Heart right ventricle (tissue), 16 donors: ENCODE results near the gene KLF7. TPM values are rescaled to one million over a fixed set of nuclear protein-coding genes. Genes with fewer than 3 reads are reported as not detected.

Experiments
- ATAC-seq, 8 donors: fragments of 200-7000 bp; cut with Tn5 transposase; one replicate each; pipeline ENCODE4 v1.9.1; 2020; ENCODE audit warnings: mild to moderate bottlenecking in 8 of 8, moderate library complexity in 8 of 8, moderate number of reproducible peaks in 1 of 8
- DNase-seq, 2 donors: peaks; one replicate each; pipeline ENCODE4 v3.0.0-alpha.2; 2020
- H3K27ac ChIP-seq, 10 donors: fragments of 200-600 bp; sonication (generic) in 2 of 10; one replicate each; pipeline versions ENCODE4 v1.5.0 to v1.8.0; 2020 to 2022; ENCODE audit warnings: mild to moderate bottlenecking in 3 of 10
- H3K27me3 ChIP-seq, 7 donors: fragments of 200-600 bp; one replicate each; pipeline ENCODE4 v1.8.0; 2021 to 2022; ENCODE audit warnings: mild to moderate bottlenecking in 2 of 7
- H3K36me3 ChIP-seq, 9 donors: fragments of 200-600 bp; sonication (generic) in 1 of 9; one replicate each; pipeline versions ENCODE4 v1.5.0 to v1.8.0; 2020 to 2022; ENCODE audit warnings: mild to moderate bottlenecking in 2 of 9
- H3K4me1 ChIP-seq, 9 donors: fragments of 200-600 bp; sonication (generic) in 1 of 9; one replicate each; pipeline versions ENCODE4 v1.5.0 to v1.8.0; 2020 to 2022; ENCODE audit warnings: mild to moderate bottlenecking in 4 of 9
- H3K4me3 ChIP-seq, 10 donors: fragments of 200-600 bp; sonication (generic) in 2 of 10; one replicate each; pipeline versions ENCODE4 v1.5.0 to v1.8.0; 2020 to 2022; ENCODE audit warnings: mild to moderate bottlenecking in 7 of 10, moderate library complexity in 2 of 10
- H3K9me3 ChIP-seq, 11 donors: fragments of 200-600 bp in 10 of 11; sonication (generic) in 2 of 11; one replicate each; pipeline versions ENCODE4 v1.5.0 to v1.8.0; 2013 to 2022; ENCODE audit warnings: mild to moderate bottlenecking in 2 of 11, control low read depth in 1 of 11, moderate library complexity in 1 of 11
- CTCF ChIP-seq, 9 donors: fragments of 200-600 bp; sonication (generic) in 2 of 9; IDR thresholded peaks; one replicate each; pipeline versions ENCODE4 v1.5.0 to v1.8.0; 2021 to 2022; ENCODE audit warnings: antibody characterized with exemption in 9 of 9, mild to moderate bottlenecking in 5 of 9, moderate library complexity in 1 of 9
- WGBS, 2 donors: extraction: QIAGEN DNeasy Blood & Tissue Kit; methylation state at CpG; one replicate each; pipeline ENCODE4 v1.1.7; 2013; ENCODE audit warnings: inconsistent platforms in 1 of 2; 5-methylcytosine and 5-hydroxymethylcytosine counted together
- intact Hi-C, 10 donors: fragments of 100-400 bp; cut with DNase I; formaldehyde crosslinking; loops; one replicate each; pipeline versions ENCODE4 v1.11.1 to v1.14.2; 2022
- polyA plus RNA-seq, 2 donors: library from polyadenylated mRNA; stranded (reverse); fragments of 200-250 nt; gene quantifications; one replicate each; pipeline ENCODE4 v1.2.3, GENCODE V29; 2013
- total RNA-seq, 10 donors: library from RNA; stranded (reverse); fragmentation: NEBNext Ultra II Directional in 3 of 10; extraction: Animal tissue kit (Norgen Biotek cat#: 25700) in 3 of 10; gene quantifications; one replicate each; pipeline versions ENCODE4 v1.2.1 to v1.2.4, GENCODE V29; 2021 to 2023
- donor health status: Arrhythmogenic right ventricular cardiomyopathy.
- donor health status: ischemic (EF 13 %, LVEDD 7.1; RV severe dilation, severe dysfunction).
- donor health status: healthy with polysubstance abuse.
- donor health status: DM: no; HTN: yes; CAD: no.
- donor health status: DM: no; HTN: no; CAD: no.
- donor health status: ischemic (EF 25% LVEDD 6.9; RV normal size, moderate dysfunction).
- donor health status: ischemic (EF 25% LVEDD 5.7; RV mildly dilated, moderate dysfunction).
- donor health status: healthy.
- donor health status: DM: yes; HTN: yes; CAD: no.
- donor health status: Ischemic cardiomyopathy.
- donor health status: ischemic (EF 35%, LVEDD 5.7; RV mildly dilated, moderate dysfunction).
- donor health status: nonischemic (EF 11% LVEDD 7.7; RV severe dilation, severe dysfunction).
- donor health status: DM: yes; HTN: yes; CAD: no.
- donor health status: PGD.
- donor health status: ischemic (EF 29% LVEDD 5.4; RV normal size, mild dysfunction).
- donor health status: nonischemic (EF 23%, LVEDD 6.1; RV moderate dilation, normal function).

Gene KLF7
- total and polyA plus RNA-seq, 12 donors = 5.0 to 51.8 (median 27.9) TPM

DNA sequence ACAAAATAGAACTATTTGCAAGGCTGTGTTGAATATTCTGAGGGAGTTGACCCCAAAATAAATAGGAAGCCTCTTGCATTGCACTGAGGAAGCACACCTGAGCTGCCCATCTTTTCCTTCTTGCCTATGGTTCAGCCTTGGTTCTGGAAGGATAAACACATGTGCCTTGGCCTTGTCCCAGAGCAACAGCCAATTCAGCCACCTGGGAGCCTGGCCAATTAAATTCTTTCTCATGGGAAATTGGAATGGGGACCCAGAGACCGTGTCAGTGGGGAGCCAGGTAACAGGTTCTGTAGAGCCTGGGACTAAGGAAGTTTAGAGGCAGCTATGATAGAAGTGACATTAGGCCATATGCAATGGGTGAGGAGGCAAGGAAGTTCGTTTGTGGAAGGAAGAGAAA lies 99.6 kb downstream of the KLF7 start:
- DNase-seq = no peak
- Histone ChIP-seq H3K27me3 (no peaks in the 10 kb centered on the region), H3K4me1 (peaks cover 0 to 30% (median 14%) of the 10 kb centered on the region in 9 donors), H3K4me3 (no peak overlapping the region), H3K9me3 (no peaks in the 10 kb centered on the region), H3K36me3 (no peaks in the 10 kb centered on the region), H3K27ac (no peak overlapping the region)
- intact Hi-C loops = loop anchor here in 1 of 10 donors (10.0 kb wide), 1 partner anchor 159 kb away; no protein-coding TSS in a partner anchor
- ATAC-seq = no peak
- no peak for TF ChIP-seq CTCF (IDR thresholded peaks at IDR 0.05)
- 48 to 60% methylated on average over 2 of the region's 2 CpGs for WGBS, 2 donors

DNA sequence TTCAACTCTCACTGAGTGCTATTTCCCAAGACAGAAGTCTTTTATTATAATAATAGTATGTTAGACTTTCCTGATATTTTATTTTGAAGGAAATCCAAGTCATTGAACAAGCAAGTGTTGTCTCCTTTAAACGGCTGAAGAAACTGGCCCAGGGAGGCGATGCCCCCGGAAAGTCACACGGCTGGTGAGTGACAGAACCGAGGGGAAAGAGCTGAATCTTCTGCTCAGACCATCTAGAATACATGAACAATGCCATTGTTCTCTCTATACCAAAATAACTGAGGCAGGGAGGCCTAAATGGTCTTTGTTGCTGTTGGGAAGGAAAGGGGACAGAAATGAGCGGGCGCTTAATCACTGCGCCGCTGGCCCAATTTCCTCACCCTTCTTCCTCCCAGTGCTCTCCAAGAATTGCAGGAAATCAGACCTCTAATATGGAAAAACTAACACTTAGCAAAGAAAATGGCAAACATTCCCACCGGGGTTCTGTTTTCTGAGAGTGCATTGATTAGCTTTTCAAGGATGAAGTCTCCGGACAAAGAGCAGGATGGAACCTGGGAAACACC lies 101.5 kb downstream of the KLF7 start:
- H3K27ac ChIP-seq = peak overlapping the region in 2 of 10 donors; percentile 27 to 39

DNA sequence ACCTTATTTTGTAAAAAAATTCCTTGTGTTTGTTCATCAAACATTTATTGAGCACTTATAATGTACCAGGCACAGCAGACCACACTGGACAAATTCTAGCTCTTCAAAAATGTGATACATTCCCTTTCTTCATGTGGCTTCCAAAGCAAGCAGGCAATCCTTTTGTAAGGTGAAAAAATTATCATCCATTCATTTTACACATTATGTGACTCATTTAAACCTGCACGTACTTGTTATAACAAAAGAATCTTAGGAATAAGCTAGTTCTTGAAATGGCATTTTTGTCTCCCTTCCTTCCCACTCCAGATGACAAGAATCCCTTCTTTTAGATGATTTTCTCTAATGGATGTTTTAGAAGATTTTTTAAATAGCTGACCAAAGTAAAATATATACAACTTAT lies 104.6 kb downstream of the KLF7 start:
- no peak overlapping the region for H3K4me3 ChIP-seq
- intact Hi-C loops = loop anchor here in 1 of 10 donors (10.0 kb wide), 1 partner anchor 164 kb away; no protein-coding TSS in a partner anchor
- TF ChIP-seq CTCF (IDR thresholded peaks at IDR 0.05) = no peak
- DNase-seq (no peak), ATAC-seq (no peak)
- H3K27ac ChIP-seq = no peak overlapping the region
- H3K9me3 ChIP-seq = no peaks in the 10 kb centered on the region
- WGBS, 2 donors = 83 to 97% methylated on average over 1 of the region's 1 CpG
- no peaks in the 10 kb centered on the region for H3K36me3 ChIP-seq
- peaks cover 0 to 6% (median 0%) of the 10 kb centered on the region in 9 donors for H3K4me1 ChIP-seq
- no peaks in the 10 kb centered on the region for H3K27me3 ChIP-seq

More for the DNA sequence above, 101.5 kb downstream of the KLF7 start:
- Histone ChIP-seq H3K9me3 (no peaks in the 10 kb centered on the region), H3K4me1 (peaks cover 0 to 30% (median 14%) of the 10 kb centered on the region in 9 donors), H3K36me3 (no peaks in the 10 kb centered on the region), H3K27me3 (no peaks in the 10 kb centered on the region), H3K4me3 (no peak overlapping the region)
- intact Hi-C loops = loop anchor here in 1 of 10 donors (10.0 kb wide), 1 partner anchor 161 kb away; no protein-coding TSS in a partner anchor
- no peak for TF ChIP-seq CTCF (IDR thresholded peaks at IDR 0.05)
- peak in 4 of 8 donors; percentile 41 to 70 (median 60) for ATAC-seq
- no peak for DNase-seq
- WGBS, 2 donors = 64 to 69% methylated on average over 11 of the region's 11 CpGs

- no peak overlapping the region for H3K4me3 ChIP-seq
- H3K27ac ChIP-seq = no peak overlapping the region
- intact Hi-C loops = loop anchor here in 1 of 10 donors (10.0 kb wide), 1 partner anchor 60 kb away; no protein-coding TSS in a partner anchor
- H3K4me1 ChIP-seq = peaks cover 0 to 9% (median 0%) of the 10 kb centered on the region in 9 donors
- TF ChIP-seq CTCF (IDR thresholded peaks at IDR 0.05) = no peak
- no peaks in the 10 kb centered on the region for H3K36me3 ChIP-seq
- DNase-seq (no peak), ATAC-seq (no peak)
- 84 to 90% methylated on average over 6 of the region's 6 CpGs for WGBS, 2 donors
- H3K27me3 ChIP-seq = no peaks in the 10 kb centered on the region
- no peaks in the 10 kb centered on the region for H3K9me3 ChIP-seq
Observed at GRCh38 chr2:207055257-207055656, 110.5 kb downstream of the KLF7 start.
